NCI-H510A treated with DMSO at 0.1 percent for 48 hours (cell line): ENCODE data around the gene SPTB.
A peak's percentile ranks its signal among the peaks of the same experiment; 100 is the strongest.
"Not testable (repeated sequence)": the region's sequence is repeated elsewhere in the genome, so short reads cannot be mapped to it uniquely, and the experiment has no call there.

ENCODE experiments used
- DNase-seq: peaks from one replicate; lab custom pipeline; 2025; lab: John Stamatoyannopoulos, UW

The SPTB gene

DNA sequence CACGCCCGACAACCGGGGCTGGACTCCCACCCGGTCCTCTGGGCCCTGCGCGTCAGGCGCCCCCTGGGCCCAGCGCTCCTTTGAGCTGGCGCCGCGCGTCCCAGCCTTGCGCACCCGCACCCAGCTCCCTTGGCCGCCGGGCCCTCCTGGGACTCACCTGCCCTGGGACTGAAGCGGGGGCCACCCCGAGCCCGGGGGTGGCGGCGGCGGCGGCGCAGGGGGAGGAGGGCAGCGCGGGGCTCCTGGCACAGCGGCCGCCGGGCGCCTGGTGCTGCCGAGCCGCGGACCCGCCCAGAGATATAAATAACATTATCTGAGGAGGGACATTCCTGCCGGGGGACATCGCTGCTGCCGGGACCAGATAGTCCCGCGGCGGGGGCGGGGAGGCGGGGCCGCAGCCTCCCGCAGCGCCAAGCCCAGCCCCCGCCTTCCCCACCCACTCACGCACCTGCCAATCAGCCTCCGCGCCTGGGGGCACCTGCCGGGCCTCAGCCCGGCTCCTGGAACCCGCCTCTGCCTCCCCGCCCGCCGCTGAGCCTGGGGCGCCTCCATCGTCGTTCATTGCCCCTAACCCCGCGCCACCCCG is at the start of gene SPTB:
SPTB (minus strand) TSS at position 273 of the 586 bp plus-strand sequence. CDS start 56,813 bp downstream, outside the sequence.
- peak; percentile 80 for DNase-seq

DNA sequence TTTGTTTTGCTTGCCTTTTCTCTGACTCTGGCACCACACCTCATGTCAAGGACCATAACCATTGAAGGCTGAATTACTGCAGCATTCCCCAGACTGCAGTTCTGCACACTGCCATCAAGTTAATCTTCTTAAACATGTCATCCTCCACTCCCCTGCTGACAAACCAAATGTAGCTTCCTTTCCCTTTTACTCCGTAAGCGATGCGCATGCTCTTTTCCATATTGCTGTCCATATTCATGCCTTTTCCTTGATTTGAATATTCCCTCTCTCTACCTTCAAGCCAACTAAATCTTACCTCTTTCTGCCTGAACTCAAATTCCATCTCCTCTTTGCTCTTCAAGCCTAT is 49.3 kb upstream of the SPTB start:
- no peak for DNase-seq

DNA sequence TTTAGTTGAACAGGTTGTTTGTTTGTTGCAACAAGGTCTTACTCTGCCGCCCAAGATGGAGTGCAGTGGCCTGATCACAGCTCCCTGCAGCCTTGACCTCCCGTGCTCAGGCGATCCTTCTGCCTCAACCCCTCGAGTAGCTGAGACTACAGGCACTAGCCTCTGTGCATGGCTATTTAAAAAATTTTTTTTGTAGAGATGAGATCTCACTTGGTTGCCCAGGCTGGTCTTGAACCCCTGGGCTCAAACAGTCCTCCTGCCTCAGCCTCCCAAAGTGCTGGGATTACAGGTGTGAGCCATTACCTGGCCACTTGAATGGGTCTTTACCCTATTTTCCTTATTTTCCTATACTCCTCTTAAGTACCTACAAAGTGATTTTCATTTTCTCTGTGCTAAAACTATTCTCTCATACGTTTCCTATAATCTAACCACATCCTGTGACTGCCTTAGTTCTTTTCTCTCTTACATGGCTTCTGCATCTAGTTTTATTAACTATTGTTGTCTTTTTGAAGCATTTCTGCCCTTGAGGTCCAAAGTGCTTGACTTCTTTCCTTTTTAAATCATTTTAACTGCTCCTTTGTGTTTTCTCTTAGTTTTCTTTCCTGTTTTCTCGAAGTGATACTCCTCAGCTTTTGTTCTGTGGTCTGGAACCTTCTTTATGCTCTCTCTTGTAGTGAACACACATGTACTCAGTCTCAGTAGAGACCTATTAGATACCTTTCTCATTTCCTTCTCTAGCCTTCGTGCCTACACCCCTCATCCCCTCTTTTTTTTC is 48.7 kb upstream of the SPTB start:
- no peak for DNase-seq

DNA sequence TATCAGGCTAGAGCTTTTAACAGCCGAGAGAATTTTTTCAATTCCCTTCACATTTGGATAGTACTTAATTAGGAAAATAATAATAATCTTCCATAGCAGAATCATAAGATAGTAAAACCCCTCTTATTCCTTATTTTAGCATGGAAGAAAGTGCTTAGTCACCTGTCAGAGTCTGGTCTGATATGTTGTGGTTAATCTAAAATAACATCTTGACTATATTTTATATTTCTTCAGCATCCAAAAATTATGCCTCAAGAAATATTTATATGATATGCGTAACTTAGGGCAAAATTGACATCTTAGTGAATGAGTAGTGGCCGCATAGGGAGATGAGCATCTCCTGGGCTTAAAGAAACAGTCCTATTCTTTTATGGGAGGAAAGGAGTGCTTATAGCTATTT is 47.3 kb upstream of the SPTB start:
- DNase-seq: no peak

DNA sequence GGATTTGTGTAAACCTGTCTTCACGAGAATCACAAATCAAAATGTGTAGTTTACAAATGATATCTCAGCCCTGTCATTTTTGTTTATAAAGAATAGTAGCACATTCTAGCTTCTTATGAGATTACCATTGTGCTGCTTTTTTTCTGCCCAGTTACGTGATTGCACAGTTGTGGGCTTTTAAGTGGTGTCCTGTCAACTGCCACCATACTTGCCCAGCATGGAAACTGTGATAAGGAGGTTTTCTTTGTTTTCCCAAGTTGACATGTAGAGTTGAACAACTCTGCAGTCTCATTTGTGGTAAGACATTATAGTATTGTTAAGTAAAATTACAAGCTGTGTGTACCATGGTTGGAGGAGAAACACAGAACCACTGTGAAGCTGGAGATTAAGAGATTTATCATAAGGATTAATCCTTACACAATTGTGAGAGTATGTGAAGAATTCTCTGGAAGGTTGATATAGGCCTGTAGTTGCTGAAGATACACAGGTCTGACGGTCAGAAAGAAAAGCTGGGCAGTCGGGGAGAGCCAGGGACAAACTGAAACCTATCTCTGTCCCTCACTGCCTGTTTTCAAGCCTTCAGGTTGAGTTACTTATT is 46.8 kb upstream of the SPTB start:
- DNase-seq: no peak

DNA sequence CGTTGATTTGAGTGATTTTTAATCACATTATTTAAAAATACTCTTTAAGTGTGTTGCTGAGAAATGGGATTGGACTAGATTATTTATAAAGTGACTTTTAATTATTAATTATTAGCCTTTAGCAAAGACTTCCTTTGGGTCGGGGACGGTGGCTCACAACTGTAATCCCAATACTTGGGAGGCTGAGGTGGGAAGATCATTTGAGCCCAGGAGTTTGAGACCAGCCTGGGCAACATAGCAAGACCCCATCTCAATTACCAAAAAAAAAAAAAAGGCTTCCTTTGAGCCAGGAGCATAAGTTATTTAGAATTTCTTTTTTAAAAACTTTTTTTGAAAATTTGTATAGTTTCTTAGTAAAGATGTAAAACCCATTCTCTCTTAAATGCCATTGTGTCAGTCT is 43.3 kb upstream of the SPTB start:
- DNase-seq: no peak

DNA sequence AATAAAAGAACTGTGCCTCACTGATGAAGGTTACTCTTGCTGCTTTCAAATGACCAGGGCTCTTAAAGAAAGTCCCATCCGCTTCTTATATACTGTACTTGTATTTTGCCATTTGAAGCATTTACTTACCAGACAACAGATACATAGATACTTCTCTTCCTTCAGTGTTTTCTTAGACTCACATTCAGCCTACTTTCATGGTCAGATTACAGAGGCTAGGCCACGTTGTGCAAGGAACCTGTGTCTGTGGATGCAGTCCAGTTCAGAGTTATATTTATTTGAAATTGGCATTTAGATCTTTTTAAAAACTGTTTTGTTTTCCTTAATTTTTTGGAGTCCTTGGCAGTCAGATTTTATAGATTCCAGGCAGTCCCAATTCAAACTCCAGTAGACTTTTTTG is 40.8 kb upstream of the SPTB start:
- no peak for DNase-seq

DNA sequence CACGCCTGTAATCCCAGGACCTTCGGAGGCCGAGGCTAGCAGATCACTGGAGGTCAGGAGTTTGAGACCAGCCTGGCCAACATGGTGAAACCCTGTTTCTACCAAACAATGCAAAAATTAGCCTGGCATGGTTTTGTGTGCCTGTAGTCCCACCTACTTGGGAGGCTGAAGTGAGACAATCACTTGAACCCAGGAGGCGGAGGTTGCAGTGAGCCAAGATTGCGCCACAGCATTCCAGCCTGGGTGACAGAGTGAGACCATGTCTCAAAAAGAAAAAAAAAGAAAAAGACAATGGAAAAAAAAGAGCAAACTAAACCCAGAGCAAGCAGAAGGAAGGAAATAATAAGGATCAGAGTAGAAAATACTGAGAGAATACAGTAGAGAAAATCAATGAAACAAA is 39.9 kb upstream of the SPTB start:
- no peak for DNase-seq

DNA sequence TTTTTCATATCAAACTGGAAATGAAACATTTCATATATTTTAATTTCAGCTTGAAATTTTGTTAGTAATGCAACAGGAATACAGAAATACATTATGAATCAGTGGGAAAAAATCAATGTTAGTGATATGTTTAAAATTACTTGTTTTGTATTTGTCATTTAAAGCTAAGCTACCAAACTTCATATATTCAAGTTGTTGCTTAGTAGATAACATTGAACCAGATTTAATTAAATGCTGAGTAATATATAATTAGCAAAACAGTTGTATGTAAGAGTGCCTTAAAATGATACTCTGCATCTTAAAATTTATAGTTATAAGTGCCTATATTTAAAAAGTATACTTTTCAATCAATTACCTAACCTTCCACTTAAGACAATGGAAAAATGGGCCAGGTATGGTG is 39.5 kb upstream of the SPTB start:
- no peak for DNase-seq

DNA sequence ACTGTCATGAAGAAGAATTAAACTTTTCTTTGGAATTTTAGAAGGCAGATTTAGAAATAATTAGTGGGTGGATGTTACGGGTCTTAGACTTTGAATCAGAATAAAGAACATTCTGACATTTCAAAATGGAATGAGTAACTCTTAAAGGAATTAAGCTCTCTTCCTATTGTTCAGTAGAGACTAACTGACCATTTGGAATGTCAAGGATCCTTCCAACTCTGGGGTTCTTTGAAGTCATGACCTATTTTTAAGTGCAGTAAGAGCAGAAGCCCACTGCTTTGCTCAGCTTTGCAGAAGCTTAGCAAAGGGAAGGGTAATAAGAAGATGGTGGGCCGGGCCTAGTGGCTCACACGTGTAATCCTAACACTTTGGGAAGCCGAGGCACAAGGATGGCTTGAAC is 38.5 kb upstream of the SPTB start:
- DNase-seq: no peak

DNA sequence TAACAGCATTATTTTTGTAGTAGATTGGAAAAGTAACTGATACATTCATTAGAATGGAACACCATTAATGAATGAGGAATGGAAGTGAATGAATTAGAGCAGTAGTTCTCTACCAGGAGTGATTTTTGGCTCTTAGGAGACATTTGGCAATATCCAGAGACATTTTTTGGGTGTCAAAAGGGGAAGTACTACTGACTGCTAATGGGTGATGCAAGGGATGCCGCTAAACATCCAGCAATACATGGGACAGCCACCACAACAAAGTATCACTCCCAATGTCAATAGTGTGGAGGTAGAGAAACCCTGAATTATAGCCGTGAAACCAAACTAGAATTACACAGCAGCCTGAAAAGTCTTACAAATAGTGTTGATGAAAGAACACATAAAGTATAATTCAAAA is 36.1 kb upstream of the SPTB start:
- DNase-seq: no peak

DNA sequence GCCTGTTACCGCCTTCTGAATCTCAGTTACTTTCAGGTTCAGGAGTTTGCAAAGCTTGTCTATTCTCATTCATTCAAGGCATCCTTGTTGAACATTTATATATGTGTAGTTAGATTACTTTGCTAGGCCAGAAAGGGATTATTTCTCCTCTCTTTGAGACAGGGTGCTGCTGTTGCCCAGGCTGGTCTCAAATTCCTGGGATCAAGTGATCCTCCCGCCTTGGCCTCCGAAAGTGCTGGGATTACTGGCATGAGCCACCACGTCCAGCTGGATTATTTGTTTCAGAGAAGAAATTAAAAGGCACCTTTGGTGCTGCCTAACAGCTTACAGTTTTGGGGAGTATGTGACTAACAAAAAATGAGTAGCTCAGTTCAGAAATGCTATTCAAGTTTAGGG is 35.3 kb upstream of the SPTB start:
- no peak for DNase-seq

DNA sequence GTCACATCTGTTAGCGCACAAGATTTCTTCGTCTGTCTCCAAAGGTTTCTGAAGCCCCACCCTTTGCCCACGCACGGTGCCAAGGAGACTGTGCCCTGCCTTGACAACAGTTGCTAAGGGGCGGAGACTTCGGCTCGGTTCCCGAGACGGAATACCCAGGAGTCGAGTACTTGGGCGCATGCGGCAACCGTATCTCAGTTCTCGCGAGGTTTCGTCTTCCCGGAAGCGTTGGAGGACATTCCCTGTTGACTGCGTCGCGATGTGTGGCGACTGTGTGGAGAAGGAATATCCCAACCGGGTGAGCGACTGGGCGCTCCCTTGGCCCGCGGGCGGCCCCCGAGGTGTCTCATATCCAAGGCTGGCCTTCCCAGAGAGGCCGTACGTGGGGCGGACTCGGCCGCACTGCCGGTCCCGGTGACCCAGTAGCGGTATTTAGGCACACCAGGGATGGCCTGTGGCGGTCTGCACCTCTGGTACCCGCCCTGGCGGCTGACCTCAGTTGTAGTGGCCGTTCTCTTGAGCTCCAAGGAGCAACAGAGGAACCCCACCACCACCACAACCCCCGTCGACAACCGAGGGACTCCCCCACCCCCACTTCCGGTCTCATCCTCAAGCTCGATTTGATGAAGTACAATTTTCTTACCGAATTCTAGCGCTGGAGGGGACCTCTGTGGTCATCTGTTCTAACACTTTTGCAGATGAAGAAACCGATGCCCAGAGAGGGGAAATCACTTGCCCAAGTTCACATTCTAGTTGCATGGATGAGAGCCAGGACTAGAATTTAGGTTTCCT is 34.7 kb upstream of the SPTB start, which contains the start of gene CHURC1:
CHURC1 (plus strand) TSS at position 219 of the 792 bp plus-strand sequence; CDS start at position 260, 41 bp downstream.
- DNase-seq: peak; percentile 96

DNA sequence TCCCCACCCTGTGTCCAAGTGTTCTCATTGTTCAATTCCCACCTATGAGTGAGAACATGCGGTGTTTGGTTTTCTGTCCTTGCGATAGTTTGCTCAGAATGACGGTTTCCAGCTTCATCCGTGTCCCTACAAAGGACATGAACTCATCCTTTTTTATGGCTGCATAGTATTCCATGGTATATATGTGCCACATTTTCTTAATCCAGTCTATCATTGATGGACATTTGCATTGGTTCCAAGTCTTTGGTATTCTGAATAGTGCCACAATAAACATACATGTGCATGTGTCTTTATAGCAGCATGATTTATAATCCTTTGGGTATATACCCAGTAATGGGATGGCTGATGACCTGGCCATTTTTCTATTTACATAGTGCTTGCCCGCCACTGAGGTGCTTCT is 33.8 kb upstream of the SPTB start:
- DNase-seq: not testable (repeated sequence)

DNA sequence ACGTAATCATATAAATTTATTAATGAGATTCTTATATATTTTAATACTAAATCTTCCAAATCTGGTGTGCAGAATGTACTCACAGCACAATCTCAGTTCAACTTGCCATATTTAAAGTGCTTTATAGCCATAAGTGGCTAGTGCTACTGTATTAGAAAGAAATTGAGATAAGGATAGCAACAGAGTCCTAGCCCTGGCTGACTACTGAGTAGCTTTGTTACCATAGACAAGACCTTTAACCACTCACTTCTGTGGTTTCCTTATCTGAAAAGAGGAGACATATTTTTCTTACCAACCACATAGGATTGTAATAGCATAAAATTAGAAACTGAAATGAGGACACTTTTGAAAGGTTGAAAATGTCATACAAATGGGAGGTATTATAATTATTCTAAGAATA is 32.6 kb upstream of the SPTB start:
- DNase-seq: no peak

DNA sequence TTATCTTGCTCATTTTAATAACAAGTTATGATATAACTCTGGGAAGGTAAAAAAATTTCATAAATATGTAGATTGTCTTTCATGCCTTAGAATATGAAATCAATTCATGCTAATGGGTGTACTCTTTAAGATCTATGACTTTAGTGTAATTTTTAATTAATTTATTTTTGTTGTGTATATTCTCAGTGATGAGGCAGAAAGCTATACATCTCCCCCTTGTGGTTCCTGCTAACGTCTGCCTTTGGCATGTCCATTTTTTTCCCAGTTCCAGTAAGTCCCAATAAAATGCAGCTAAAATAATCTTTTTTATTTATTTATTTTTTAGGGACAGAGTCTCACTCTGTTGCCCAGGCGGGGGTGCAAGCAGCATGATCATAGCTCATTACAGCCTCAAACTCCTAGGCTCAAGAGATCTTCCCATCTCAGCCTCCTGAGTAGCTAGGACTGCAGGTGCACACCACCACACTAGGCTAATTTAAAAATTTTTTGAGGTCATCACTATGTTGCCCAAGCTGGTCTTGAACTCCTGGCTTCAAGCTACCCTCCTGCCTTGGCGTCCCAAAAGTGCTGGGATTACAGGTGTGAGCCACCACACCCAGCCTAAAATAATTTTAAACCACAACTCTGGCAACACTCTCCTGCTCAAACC is 31.3 kb upstream of the SPTB start:
- DNase-seq: peak; percentile 31

DNA sequence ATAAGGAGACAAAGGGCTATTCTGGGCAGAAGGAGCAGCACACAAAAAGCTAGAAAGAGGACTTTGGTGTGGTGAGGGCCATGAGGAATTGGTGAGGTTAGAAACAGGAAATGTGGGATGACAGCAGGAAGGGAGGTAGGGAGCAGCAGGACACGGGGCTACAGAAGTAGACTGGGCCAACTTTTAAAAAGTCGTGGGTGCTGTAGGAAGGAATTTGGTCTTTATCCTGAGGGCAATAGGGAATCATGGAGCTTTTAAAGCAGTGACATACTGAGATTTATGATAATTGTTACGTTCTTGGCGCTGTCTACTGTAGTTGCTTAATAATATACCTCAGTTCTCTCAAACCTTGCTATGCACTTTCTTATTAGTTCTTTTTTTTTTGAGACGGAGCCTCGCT is 26.3 kb upstream of the SPTB start:
- no peak for DNase-seq

DNA sequence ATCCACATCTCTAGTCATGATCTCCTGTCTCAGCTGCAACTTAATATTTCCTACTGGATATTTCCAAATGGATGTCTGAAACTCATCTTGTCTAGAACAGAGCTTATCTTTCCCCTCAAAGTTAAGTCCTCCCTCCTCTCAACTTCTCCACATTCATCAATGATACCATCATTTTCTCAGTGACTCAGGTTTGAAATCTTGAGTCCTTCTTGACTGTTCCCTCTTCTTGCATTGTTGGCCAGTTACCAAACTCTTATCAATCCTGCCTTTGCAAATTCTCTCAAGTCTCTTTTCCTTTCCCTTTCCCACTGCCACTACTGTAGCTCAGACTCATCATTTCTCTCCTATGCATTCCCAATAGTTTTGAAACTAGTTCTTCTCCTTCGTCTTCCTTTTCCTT is 20.3 kb upstream of the SPTB start:
- DNase-seq: no peak

DNA sequence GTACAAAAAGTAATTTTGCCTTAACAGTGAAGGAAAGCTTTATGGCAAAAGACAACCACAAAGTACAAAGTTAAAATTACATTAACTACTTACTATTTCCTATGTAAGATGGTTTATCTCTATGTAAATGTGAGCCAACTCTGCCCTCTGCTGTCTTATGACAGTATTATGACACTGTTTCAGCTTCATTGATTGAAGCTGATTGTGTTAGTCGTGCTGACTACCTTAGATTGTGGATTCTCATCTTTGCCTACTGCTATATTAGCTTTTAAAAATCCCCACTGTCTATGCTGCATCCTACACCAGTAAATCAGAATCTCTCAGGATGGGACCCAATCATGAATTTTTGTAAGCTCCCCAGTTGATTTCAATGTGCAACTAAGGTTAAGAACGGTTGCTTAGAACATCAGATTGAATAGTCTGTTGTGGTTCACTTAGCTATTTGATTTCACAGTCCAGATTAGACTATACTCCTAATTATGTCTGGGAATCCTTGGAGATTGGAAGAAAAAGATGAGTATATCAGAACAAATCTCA is 12.2 kb upstream of the SPTB start:
- DNase-seq: peak; percentile 87

DNA sequence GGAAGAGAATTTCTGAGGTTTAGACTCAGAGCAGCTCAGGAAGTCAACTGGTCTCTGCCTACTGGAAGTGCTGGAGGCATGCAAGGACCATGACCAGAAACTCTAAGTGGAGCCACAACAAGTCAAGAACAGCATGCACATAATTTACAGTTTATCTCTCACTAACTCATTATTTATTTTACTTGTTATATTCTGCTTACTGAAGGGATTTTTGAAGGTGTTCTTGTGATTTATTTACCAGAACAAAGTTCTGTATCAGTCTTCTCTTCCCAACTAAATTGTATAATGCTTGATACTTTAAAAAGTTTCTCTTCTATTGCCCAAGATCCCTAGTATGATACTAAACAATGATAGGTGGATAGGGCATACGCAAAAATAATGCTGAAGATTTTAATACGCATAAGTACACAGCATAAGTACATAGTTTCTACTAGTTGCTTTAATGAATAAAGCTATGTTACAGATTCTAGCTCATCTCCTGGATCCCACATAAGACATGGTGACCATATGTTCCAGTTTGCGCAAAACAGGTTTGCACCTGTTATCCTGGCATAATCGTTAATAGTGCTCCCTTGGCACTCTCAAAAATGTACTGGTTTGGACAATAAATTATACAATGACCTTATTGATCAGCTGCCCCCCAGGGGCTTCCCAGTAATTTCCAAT is 11.6 kb upstream of the SPTB start:
- no peak for DNase-seq

DNA sequence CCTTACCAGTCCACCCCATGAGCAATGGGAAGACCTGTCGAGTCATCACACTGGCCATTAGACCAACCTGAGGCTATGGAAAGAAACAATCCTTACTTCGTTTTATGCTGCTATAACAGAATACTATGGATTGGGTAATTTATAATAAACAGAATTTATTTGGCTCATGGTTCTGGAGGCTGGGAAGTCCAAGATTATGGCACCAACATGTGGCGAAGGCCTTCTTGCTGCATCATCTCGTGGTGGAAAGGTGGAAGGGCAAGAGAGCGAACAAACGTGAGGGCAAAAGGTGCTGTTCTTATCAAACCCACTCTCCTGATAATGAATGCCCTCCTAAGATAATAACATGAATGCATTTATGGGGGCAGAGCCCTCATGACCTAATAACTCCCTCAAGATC is 9.6 kb upstream of the SPTB start:
- DNase-seq: no peak
